Activated CD8-positive, alpha-beta T cell treated with anti-CD3 and anti-CD28 coated beads for 36 hours (primary cell): ENCODE data around the gene SYNRG. TPM values are rescaled to one million over a fixed set of nuclear protein-coding genes. Genes with fewer than 3 reads are reported as not detected.

Source experiments
- ATAC-seq: fragments of 200-7000 bp; cut with Tn5 transposase; one replicate; pipeline ENCODE4 v1.10.0; 2021; ENCODE audit warnings: mild to moderate bottlenecking, moderate library complexity
- CTCF ChIA-PET: fragments of 350-600 bp; sonication (Branson Sonifier 250); formaldehyde crosslinking; loops from one replicate; lab custom pipeline; 2021; ENCODE audit warnings: antibody characterized with exemption; lab: Charles Lee
- POLR2A ChIA-PET: fragments of 350-600 bp; sonication (Branson Sonifier 250); formaldehyde crosslinking; loops from one replicate; lab custom pipeline; 2021; ENCODE audit warnings: antibody characterized with exemption; lab: Charles Lee
- DNase-seq: peaks from one replicate; pipeline ENCODE4 v3.0.0-alpha.2; 2020
- H3K27ac Mint-ChIP-seq: one replicate; pipeline ENCODE4 v1.8.0; 2021; ENCODE audit warnings: mild to moderate bottlenecking, mixed read lengths
- H3K27me3 Mint-ChIP-seq: one replicate; pipeline ENCODE4 v1.8.0; 2021; ENCODE audit warnings: mixed read lengths
- H3K36me3 Mint-ChIP-seq: one replicate; pipeline ENCODE4 v1.8.0; 2021; ENCODE audit warnings: low read depth, mixed read lengths
- H3K4me1 Mint-ChIP-seq: one replicate; pipeline ENCODE4 v1.8.0; 2021; ENCODE audit warnings: low read depth, mixed read lengths
- H3K4me3 Mint-ChIP-seq: one replicate; pipeline ENCODE4 v1.8.0; 2021; ENCODE audit warnings: mild to moderate bottlenecking, moderate library complexity, mixed read lengths
- H3K9me3 Mint-ChIP-seq: one replicate; pipeline ENCODE4 v1.8.0; 2021; ENCODE audit warnings: mixed read lengths
- CTCF ChIP-seq: fragments of 200-600 bp; IDR thresholded peaks from one replicate; pipeline ENCODE4 v1.8.0; 2022; ENCODE audit warnings: antibody characterized with exemption, mild to moderate bottlenecking
- intact Hi-C: fragments of 100-400 bp; cut with micrococcal nuclease; formaldehyde crosslinking; loops from one replicate; pipeline ENCODE4 v1.10.0; 2022
- total RNA-seq, 2 experiments: library from RNA; stranded (reverse); gene quantifications; one replicate each; pipeline ENCODE4 v1.2.3, GENCODE V29; 2021

Gene SYNRG
- total RNA-seq, 2 experiments from 2014 or later = 35.4 to 43.1 TPM

GRCh38 chr17:37555386-37555785 lies 53.8 kb downstream of the SYNRG start:
- Mint-ChIP-seq H3K4me3 (no peak overlapping the region), H3K27me3 (no peaks in the 10 kb centered on the region), H3K4me1 (peaks cover 43% of the 10 kb centered on the region), H3K27ac (no peak overlapping the region), H3K36me3 (peaks cover 31% of the 10 kb centered on the region), H3K9me3 (no peaks in the 10 kb centered on the region)
- intact Hi-C loops = no loop called here
- TF ChIP-seq CTCF = no peak
- POLR2A ChIA-PET = no interaction called here
- DNase-seq = no peak
- no peak for ATAC-seq
- CTCF ChIA-PET = interaction anchor here (0.8 to 1.6 kb wide), 3 partner anchors 13 to 182 kb away, joined by 3 to 4 read pairs (median 3); no protein-coding TSS in a partner anchor

GRCh38 chr17:37553401-37553966 lies 55.7 kb downstream of the SYNRG start:
- DNase-seq = no peak
- H3K9me3 Mint-ChIP-seq = no peaks in the 10 kb centered on the region
- no peak for TF ChIP-seq CTCF
- peak overlapping the region; percentile 63 for H3K27ac Mint-ChIP-seq
- ChIA-PET POLR2A (no interaction called here), CTCF (interaction anchor here (1.3 kb wide), 1 partner anchor 56 kb away, joined by 4 read pairs; the partner anchor contains the start of gene SYNRG)
- H3K36me3 Mint-ChIP-seq = peaks cover 26% of the 10 kb centered on the region
- peaks cover 46% of the 10 kb centered on the region for H3K4me1 Mint-ChIP-seq
- no peak for ATAC-seq
- intact Hi-C loops = no loop called here
- no peaks in the 10 kb centered on the region for H3K27me3 Mint-ChIP-seq
- H3K4me3 Mint-ChIP-seq = no peak overlapping the region

- H3K36me3 Mint-ChIP-seq = peaks cover 26% of the 10 kb centered on the region
- peaks cover 59% of the 10 kb centered on the region for H3K4me1 Mint-ChIP-seq
- ChIA-PET CTCF (no interaction called here), POLR2A (interaction anchor here (0.6 to 0.7 kb wide), 2 partner anchors 51 to 66 kb away, joined by 3 read pairs; no protein-coding TSS in a partner anchor)
- ATAC-seq (no peak), DNase-seq (no peak)
- intact Hi-C loops = no loop called here
- no peak for TF ChIP-seq CTCF
- no peaks in the 10 kb centered on the region for H3K9me3 Mint-ChIP-seq
- H3K4me3 Mint-ChIP-seq = no peak overlapping the region
- peak overlapping the region; percentile 56 for H3K27ac Mint-ChIP-seq
- no peaks in the 10 kb centered on the region for H3K27me3 Mint-ChIP-seq
Observed at GRCh38 chr17:37551788-37552187, 57.4 kb downstream of the SYNRG start.

- TF ChIP-seq CTCF = no peak
- intact Hi-C loops = no loop called here
- H3K4me1 Mint-ChIP-seq = peaks cover 69% of the 10 kb centered on the region
- H3K27me3 Mint-ChIP-seq = no peaks in the 10 kb centered on the region
- CTCF ChIA-PET = no interaction called here
- no peaks in the 10 kb centered on the region for H3K9me3 Mint-ChIP-seq
- H3K36me3 Mint-ChIP-seq = peaks cover 23% of the 10 kb centered on the region
- ATAC-seq (no peak), DNase-seq (no peak)
- no peak overlapping the region for H3K4me3 Mint-ChIP-seq
- POLR2A ChIA-PET = no interaction called here
- peak overlapping the region; percentile 59 for H3K27ac Mint-ChIP-seq
Observed at GRCh38 chr17:37547986-37548385, 61.2 kb downstream of the SYNRG start.

GRCh38 chr17:37546302-37546701 lies 62.9 kb downstream of the SYNRG start:
- ChIA-PET CTCF (interaction anchor here (1.0 kb wide), 1 partner anchor 92 kb away, joined by 3 read pairs; no protein-coding TSS in a partner anchor), POLR2A (interaction anchor here (0.5 kb wide), 1 partner anchor 829 kb away, joined by 3 read pairs; no protein-coding TSS in a partner anchor)
- DNase-seq = no peak
- no peak overlapping the region for H3K4me3 Mint-ChIP-seq
- ATAC-seq = no peak
- TF ChIP-seq CTCF = no peak
- no peak overlapping the region for H3K27ac Mint-ChIP-seq
- H3K27me3 Mint-ChIP-seq = no peaks in the 10 kb centered on the region
- intact Hi-C loops = no loop called here
- H3K36me3 Mint-ChIP-seq = peaks cover 21% of the 10 kb centered on the region
- no peaks in the 10 kb centered on the region for H3K9me3 Mint-ChIP-seq
- H3K4me1 Mint-ChIP-seq = peaks cover 64% of the 10 kb centered on the region
